Stimulated activated naive B cell treated with anti-CD40 and anti-IgM and Interleukin-4, amounts not matched to agents 10 μg/mL and 1 μg/mL and 100 μg/mL, for 72 hours (primary cell): ENCODE measurements around the gene RFX1.
"Not testable (repeated sequence)": the region's sequence is repeated elsewhere in the genome, so short reads cannot be mapped to it uniquely, and the experiment has no call there.

ENCODE experiments used
- ATAC-seq, 2 donors: fragments of 150-1000 bp; cut with Tn5 transposase; replicated peaks; 2 replicates each; pipeline ENCODE4 v1.10.0; 2021; ENCODE audit warnings: moderate library complexity in 1 of 2
- DNase-seq: peaks from one replicate; pipeline ENCODE4 v3.0.0; 2021
- H3K27ac Mint-ChIP-seq: one replicate; pipeline ENCODE4 v1.8.0; 2022; ENCODE audit warnings: mild to moderate bottlenecking, mixed read lengths
- H3K27me3 Mint-ChIP-seq, 2 donors: one replicate each; pipeline ENCODE4 v1.8.0; 2022; ENCODE audit warnings: mixed read lengths in 2 of 2
- H3K36me3 Mint-ChIP-seq, 2 donors: one replicate each; pipeline ENCODE4 v1.8.0; 2022; ENCODE audit warnings: mixed read lengths in 2 of 2, mild to moderate bottlenecking in 1 of 2
- H3K4me1 Mint-ChIP-seq, 2 donors: one replicate each; pipeline ENCODE4 v1.8.0; 2022; ENCODE audit warnings: mixed read lengths in 2 of 2, mild to moderate bottlenecking in 1 of 2
- H3K4me3 Mint-ChIP-seq, 2 donors: one replicate each; pipeline ENCODE4 v1.8.0; 2022; ENCODE audit warnings: mild to moderate bottlenecking in 2 of 2, mixed read lengths in 2 of 2, moderate library complexity in 1 of 2
- H3K9me3 Mint-ChIP-seq, 2 donors: one replicate each; pipeline ENCODE4 v1.8.0; 2022; ENCODE audit warnings: mixed read lengths in 2 of 2, mild to moderate bottlenecking in 1 of 2

RFX1 gene

DNA sequence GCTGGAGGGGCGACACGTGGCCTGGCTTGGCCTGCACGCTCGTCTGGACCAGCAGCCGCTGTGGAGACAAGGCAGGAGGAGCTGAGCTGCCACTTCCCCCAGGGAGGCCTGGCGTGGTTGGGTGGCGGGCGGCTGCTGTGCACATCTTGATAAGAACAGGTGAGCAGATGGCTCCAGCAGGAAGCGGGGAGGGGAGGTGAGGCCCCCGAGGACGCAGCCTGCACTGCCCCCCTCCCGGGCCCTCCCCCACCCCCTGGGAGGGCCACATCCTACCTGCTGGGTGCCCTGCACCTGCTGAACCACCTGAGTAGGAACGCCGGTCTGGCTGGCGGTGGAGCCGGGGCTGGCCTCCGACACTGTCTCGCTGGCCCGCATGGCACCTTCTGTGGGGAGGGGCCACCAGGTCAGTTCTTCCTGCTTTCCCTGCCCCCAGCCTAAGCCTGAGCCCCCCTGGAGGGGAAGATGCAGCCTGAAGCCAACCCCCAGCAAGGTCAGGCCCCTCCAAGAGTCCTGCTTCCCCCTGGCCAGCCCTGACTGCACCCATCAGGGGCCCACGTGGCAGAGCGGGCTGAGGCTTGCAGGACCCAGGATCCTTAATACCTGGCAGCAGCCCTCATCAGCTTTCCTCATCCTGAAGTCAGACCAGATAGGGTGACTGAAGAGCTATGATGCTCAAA is 22.8 kb downstream of the RFX1 start:
- peak overlapping the region; percentile 20 for H3K27ac Mint-ChIP-seq
- no peak overlapping the region for H3K4me3 Mint-ChIP-seq
- H3K27me3 Mint-ChIP-seq, result no peaks in the 10 kb centered on the region
- peaks cover 31 to 55% of the 10 kb centered on the region in 2 donors for H3K4me1 Mint-ChIP-seq
- ATAC-seq (no peak), DNase-seq (no peak)
- no peaks in the 10 kb centered on the region for H3K9me3 Mint-ChIP-seq
- H3K36me3 Mint-ChIP-seq, result peaks cover 21% of the 10 kb centered on the region in 2 donors

- H3K27ac Mint-ChIP-seq, result no peak overlapping the region
Observed at GRCh38 chr19:13982773-13983172, 23.3 kb downstream of the RFX1 start.

DNA sequence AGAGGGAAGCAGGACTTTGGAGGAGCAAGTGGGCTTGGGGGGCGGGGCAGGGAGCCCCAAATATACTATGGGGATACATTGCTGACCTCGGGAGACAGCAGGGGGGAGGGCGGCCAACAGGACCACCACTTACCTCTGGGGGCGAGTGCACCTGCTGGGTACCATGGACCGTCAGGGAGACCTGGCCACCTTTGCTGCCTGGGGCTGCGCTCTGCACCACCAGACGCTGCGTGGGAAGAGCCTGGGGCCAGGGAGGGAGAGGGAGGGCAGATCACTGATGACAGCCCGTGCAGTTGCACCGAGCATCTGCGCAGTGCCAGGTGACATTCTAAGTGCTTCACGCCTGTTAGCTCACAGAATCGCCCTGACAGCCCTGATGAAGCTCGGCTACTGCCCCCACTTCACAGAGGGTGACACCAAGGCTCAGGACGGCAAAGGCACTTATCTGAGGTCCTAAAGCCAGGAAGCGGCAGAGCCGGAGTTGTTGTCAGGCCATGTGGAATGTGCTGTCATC is 24.1 kb downstream of the RFX1 start:
- peaks cover 32 to 49% of the 10 kb centered on the region in 2 donors for H3K4me1 Mint-ChIP-seq

More at GRCh38 chr19:13982773-13983172, 23.3 kb downstream of the RFX1 start:
- H3K9me3 Mint-ChIP-seq, result no peaks in the 10 kb centered on the region
- DNase-seq (no peak), ATAC-seq (no peak)
- no peaks in the 10 kb centered on the region for H3K27me3 Mint-ChIP-seq
- H3K4me1 Mint-ChIP-seq, result peaks cover 36 to 55% of the 10 kb centered on the region in 2 donors
- peaks cover 21 to 26% of the 10 kb centered on the region in 2 donors for H3K36me3 Mint-ChIP-seq
- H3K4me3 Mint-ChIP-seq, result no peak overlapping the region

GRCh38 chr19:13981467-13981866 is 24.7 kb downstream of the RFX1 start:
- DNase-seq (no peak), ATAC-seq (no peak)
- H3K9me3 Mint-ChIP-seq, result no peaks in the 10 kb centered on the region
- no peak overlapping the region for H3K27ac Mint-ChIP-seq
- H3K4me1 Mint-ChIP-seq, result peaks cover 28 to 44% of the 10 kb centered on the region in 2 donors
- no peak overlapping the region for H3K4me3 Mint-ChIP-seq
- H3K36me3 Mint-ChIP-seq, result peaks cover 27 to 28% of the 10 kb centered on the region in 2 donors
- no peaks in the 10 kb centered on the region for H3K27me3 Mint-ChIP-seq

More for the DNA sequence above, 24.1 kb downstream of the RFX1 start:
- Mint-ChIP-seq H3K9me3 (no peaks in the 10 kb centered on the region), H3K27me3 (no peaks in the 10 kb centered on the region), H3K27ac (peak overlapping the region; percentile 76), H3K4me3 (no peak overlapping the region), H3K36me3 (peaks cover 21 to 26% of the 10 kb centered on the region in 2 donors)
- ATAC-seq (no peak), DNase-seq (no peak)

DNA sequence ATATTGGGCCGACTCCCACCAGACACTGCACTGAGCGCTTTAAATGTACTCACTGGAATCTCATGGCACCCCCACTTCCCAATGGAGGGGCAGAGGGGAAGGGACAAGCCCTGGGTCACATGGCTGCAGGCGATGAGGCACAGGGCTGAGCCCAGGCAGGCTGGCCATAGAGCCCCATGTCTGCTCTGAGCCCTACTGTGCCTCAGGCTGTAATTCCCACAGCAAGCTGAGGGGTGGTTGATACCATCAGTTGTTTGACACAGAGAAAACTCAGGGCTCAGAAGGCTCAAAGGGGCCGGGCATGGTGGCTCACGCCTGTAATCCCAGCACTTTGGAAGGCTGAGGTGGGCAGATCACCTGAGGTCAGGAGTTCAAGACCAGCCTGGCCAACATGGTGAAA is 25.1 kb downstream of the RFX1 start:
- Mint-ChIP-seq H3K4me3 (no peak overlapping the region), H3K4me1 (peaks cover 28 to 43% of the 10 kb centered on the region in 2 donors), H3K27me3 (no peaks in the 10 kb centered on the region), H3K9me3 (no peaks in the 10 kb centered on the region), H3K36me3 (peaks cover 32 to 33% of the 10 kb centered on the region in 2 donors), H3K27ac (no peak overlapping the region)
- ATAC-seq, result no peak
- DNase-seq, result no peak

- Mint-ChIP-seq H3K4me3 (no peak overlapping the region), H3K4me1 (peaks cover 25 to 36% of the 10 kb centered on the region in 2 donors), H3K27me3 (no peaks in the 10 kb centered on the region), H3K27ac (no peak overlapping the region), H3K9me3 (no peaks in the 10 kb centered on the region), H3K36me3 (peaks cover 31 to 40% of the 10 kb centered on the region in 2 donors)
- no peak for DNase-seq
- ATAC-seq, result no peak
Observed at GRCh38 chr19:13980340-13980739, 25.8 kb downstream of the RFX1 start.

GRCh38 chr19:13979686-13980085 is 26.4 kb downstream of the RFX1 start:
- H3K36me3 Mint-ChIP-seq, result peaks cover 33 to 43% of the 10 kb centered on the region in 2 donors
- H3K4me3 Mint-ChIP-seq, result no peak overlapping the region
- no peaks in the 10 kb centered on the region for H3K9me3 Mint-ChIP-seq
- ATAC-seq, result no peak
- no peak overlapping the region for H3K27ac Mint-ChIP-seq
- H3K4me1 Mint-ChIP-seq, result peaks cover 23 to 32% of the 10 kb centered on the region in 2 donors
- no peak for DNase-seq
- H3K27me3 Mint-ChIP-seq, result no peaks in the 10 kb centered on the region

DNA sequence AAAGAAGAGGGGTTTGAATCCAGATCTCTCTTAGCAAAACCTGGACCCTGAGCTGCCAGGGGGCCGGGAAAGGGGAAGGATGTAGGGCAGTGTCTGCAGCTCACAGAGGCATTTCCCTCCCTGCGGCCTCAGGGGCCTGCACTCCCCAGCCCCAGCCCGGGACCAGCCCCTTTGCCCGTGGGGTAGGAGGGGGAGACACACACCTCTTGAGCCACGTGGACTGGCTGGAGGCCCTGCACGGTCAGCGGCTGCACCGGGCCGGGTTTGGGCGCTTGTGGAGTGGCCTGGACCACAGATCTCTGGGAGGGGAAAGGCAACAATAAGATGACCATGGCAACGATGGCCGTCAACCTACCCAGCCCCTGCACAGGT is 26.9 kb downstream of the RFX1 start:
- DNase-seq, result no peak
- no peaks in the 10 kb centered on the region for H3K9me3 Mint-ChIP-seq
- H3K27me3 Mint-ChIP-seq, result no peaks in the 10 kb centered on the region
- peak overlapping the region; percentile 46 to 63 for H3K4me3 Mint-ChIP-seq
- H3K4me1 Mint-ChIP-seq, result peaks cover 25 to 32% of the 10 kb centered on the region in 2 donors
- H3K36me3 Mint-ChIP-seq, result peaks cover 37 to 45% of the 10 kb centered on the region in 2 donors
- H3K27ac Mint-ChIP-seq, result no peak overlapping the region
- ATAC-seq, result peak; percentile 44 to 47

GRCh38 chr19:13978351-13979243 is 27.5 kb downstream of the RFX1 start:
- peaks cover 41 to 50% of the 10 kb centered on the region in 2 donors for H3K36me3 Mint-ChIP-seq
- H3K4me1 Mint-ChIP-seq, result peaks cover 28 to 32% of the 10 kb centered on the region in 2 donors
- no peaks in the 10 kb centered on the region for H3K27me3 Mint-ChIP-seq
- ATAC-seq, result peak; percentile 47 to 51
- H3K27ac Mint-ChIP-seq, result peak overlapping the region; percentile 80
- H3K4me3 Mint-ChIP-seq, result peak overlapping the region; percentile 63 to 65
- no peak for DNase-seq
- no peaks in the 10 kb centered on the region for H3K9me3 Mint-ChIP-seq

DNA sequence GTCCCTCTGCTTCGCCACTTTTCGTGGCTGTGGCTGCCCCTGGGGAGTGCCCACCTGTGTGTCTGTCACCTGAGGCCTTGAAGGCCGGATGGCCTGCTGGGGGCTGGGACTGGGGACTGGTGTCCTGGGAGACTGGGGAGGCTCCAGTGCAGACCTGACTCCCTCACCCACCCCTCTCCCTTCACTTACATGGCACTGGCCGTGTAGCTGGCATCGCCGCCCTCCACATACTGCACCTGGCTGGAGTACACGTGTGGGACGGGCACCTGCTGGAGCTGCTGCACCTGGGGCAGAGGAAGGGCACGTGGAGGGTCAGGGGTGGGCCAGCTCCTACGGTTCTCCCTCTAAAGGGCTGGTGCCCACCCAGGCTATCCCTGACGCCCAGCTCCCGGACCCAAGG is 28.3 kb downstream of the RFX1 start:
- no peak for ATAC-seq
- Mint-ChIP-seq H3K4me3 (peak overlapping the region in 1 of 2 donors; percentile 61), H3K4me1 (peaks cover 28 to 32% of the 10 kb centered on the region in 2 donors), H3K36me3 (peaks cover 41 to 52% of the 10 kb centered on the region in 2 donors), H3K27ac (peak overlapping the region; percentile 80), H3K9me3 (no peaks in the 10 kb centered on the region), H3K27me3 (no peaks in the 10 kb centered on the region)
- DNase-seq, result no peak

DNA sequence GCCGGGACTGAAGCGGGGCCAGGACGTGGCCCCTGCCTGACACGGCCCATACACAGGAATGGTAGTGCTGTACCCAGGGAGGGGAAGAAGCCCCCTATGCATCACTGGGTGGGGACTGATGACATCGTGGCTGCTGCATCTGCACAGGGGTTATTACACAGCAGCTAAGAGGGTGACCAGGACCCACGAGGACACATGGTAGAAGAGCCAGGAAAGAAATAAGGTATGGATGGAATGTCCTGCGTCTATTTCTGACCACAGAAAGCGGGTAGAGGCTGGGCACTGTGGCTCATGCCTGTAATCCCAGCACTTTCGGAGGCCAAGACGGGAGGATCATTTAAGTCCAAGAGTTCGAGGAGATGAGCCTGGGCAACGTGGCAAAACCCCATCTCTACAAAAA is 29.7 kb downstream of the RFX1 start:
- H3K36me3 Mint-ChIP-seq, result peaks cover 36 to 44% of the 10 kb centered on the region in 2 donors

GRCh38 chr19:13975870-13976269 is 30.2 kb downstream of the RFX1 start:
- Mint-ChIP-seq H3K27me3 (no peaks in the 10 kb centered on the region), H3K4me3 (no peak overlapping the region), H3K4me1 (peaks cover 19 to 24% of the 10 kb centered on the region in 2 donors)

More for the DNA sequence above, 29.7 kb downstream of the RFX1 start:
- no peak overlapping the region for H3K4me3 Mint-ChIP-seq
- no peak overlapping the region for H3K27ac Mint-ChIP-seq
- DNase-seq (no peak), ATAC-seq (no peak)
- no peaks in the 10 kb centered on the region for H3K9me3 Mint-ChIP-seq
- no peaks in the 10 kb centered on the region for H3K27me3 Mint-ChIP-seq
- H3K4me1 Mint-ChIP-seq, result peaks cover 23 to 26% of the 10 kb centered on the region in 2 donors

DNA sequence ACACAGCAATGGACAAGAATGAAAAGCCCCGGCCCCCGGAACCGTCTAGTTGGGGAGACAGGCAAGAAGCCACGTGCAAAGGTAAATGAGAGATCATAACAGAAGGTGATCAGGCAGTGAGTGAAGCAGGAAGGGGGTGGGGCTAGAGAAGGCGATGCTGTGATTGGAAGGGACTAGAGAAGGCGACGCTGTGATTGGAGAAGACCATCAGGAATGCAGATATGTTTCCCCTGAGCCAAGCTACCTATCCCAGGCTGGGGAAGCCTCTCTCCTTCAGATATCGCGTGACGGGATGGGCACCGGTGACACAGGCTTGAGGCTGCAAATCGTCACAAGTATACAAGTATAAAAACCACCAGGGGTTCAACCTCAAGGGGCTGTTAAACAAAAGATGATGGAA is 32.0 kb downstream of the RFX1 start:
- DNase-seq (no peak), ATAC-seq (peak in 1 of 2 donors; percentile 52)
- H3K4me3 Mint-ChIP-seq, result no peak overlapping the region
- peaks cover 12 to 15% of the 10 kb centered on the region in 2 donors for H3K4me1 Mint-ChIP-seq
- no peak overlapping the region for H3K27ac Mint-ChIP-seq
- peaks cover 35 to 43% of the 10 kb centered on the region in 2 donors for H3K36me3 Mint-ChIP-seq
- H3K27me3 Mint-ChIP-seq, result no peaks in the 10 kb centered on the region
- H3K9me3 Mint-ChIP-seq, result no peaks in the 10 kb centered on the region

More at GRCh38 chr19:13975870-13976269, 30.2 kb downstream of the RFX1 start:
- DNase-seq (no peak), ATAC-seq (no peak)
- Mint-ChIP-seq H3K9me3 (no peaks in the 10 kb centered on the region), H3K27ac (no peak overlapping the region), H3K36me3 (peaks cover 33 to 42% of the 10 kb centered on the region in 2 donors)

DNA sequence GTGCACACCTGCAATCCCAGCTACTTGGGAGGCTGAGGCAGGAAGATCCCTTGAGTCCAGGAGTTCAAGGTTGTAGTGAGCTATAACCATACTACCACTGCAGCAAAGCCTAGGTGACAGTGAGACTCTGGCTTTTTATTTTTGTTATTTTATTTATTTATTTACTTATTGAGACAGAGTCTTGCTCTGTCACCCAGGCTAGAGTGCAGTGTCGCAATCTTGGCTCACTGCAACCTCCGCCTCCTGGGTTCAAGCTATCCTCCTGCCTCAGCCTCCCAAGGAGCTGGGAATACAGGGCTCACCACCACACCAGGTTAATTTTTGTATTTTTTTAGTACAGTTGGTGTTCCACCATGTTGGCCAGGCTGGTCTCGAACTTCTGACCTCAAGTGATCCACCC is 32.6 kb downstream of the RFX1 start:
- not testable (repeated sequence) for H3K27ac Mint-ChIP-seq, H3K27me3 Mint-ChIP-seq, ATAC-seq, H3K9me3 Mint-ChIP-seq, DNase-seq, H3K4me3 Mint-ChIP-seq
- H3K36me3 Mint-ChIP-seq, result peaks cover 39 to 49% of the 10 kb centered on the region in 2 donors
- H3K4me1 Mint-ChIP-seq, result peaks cover 12 to 13% of the 10 kb centered on the region in 2 donors
